Measurements from ENCODE around the gene BANF1. TPM values are rescaled to one million over a fixed set of nuclear protein-coding genes. Genes with fewer than 3 reads are reported as not detected.

The BANF1 gene
- total and polyA plus RNA-seq, 9 of the 15 experiments (the other 6 are each of a cell fraction or from before 2014, with no cell fraction given) = 108 to 651 (median 263) TPM

- TF ChIP-seq THRAP3 (IDR thresholded peaks at IDR 0.05; ENCODE audit: borderline replicate concordance) (peak; percentile 70; the same call in 1 of the 2 replicates), L3MBTL2 (IDR thresholded peaks at IDR 0.05) (peak; percentile 76; the same call in 1 of the 2 replicates), STAT6 (CRISPR knock-in tag; IDR thresholded peaks at IDR 0.05) (peak; percentile 97; the same call in 1 of the 2 replicates), CTCFL (IDR thresholded peaks at IDR 0.05; ENCODE audit: borderline replicate concordance, insufficient read depth, low read depth, low read length, poor library complexity, severe bottlenecking) (peak; percentile 46), SNRNP70 (optimal IDR thresholded peaks at IDR 0.05; ENCODE audit: low read depth, low read length) (no peak), TFE3 (CRISPR knock-in tag; IDR thresholded peaks at IDR 0.05) (peak; percentile 3; the same call in 1 of the 2 replicates), TRIM28 (IDR thresholded peaks at IDR 0.05) (peak; percentile 79; the same call in 1 of the 2 replicates), ZSCAN32 (CRISPR knock-in tag; IDR thresholded peaks at IDR 0.05) (no peak), PKNOX1 (IDR thresholded peaks at IDR 0.05) (peak; percentile 86), TOE1 (IDR thresholded peaks at IDR 0.05; ENCODE audit: borderline replicate concordance) (peak; percentile 91), TOE1 (CRISPR knock-in tag; IDR thresholded peaks at IDR 0.05; ENCODE audit: borderline replicate concordance, low read depth) (no peak)
Observed at GRCh38 chr11:66001942-66002647, at the start of gene BANF1, which contains the start of gene EIF1AD (continued).
